ENCODE measurements around the gene GFPT2.

GFPT2 gene

DNA sequence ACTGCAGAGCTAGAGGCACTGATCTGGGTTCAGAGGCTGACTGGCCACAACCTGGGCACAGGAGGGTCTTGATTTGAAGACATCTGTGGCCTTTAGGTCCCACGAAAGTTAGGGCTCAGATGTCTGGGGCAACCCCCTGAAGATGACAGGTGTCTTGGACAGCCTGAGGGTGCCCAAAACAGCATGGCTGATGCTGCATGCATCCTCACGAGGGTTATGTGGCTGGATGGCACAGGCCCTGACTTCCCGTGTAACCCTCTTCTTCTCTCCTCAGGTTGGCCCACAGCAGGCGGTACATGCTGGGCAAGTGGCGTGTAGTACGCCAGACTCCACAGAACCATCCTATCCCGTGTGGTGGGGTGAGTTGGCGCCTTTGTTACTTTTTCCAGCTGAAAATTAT is 29.8 kb upstream of the GFPT2 start:
- Histone ChIP-seq H3K4me3 (ENCODE audit: insufficient read depth in 1 of 2, low read depth in 1 of 2, low read length in 2 of 2) (no peak overlapping the region), H2BK15ac (ENCODE audit: low read depth, poor library complexity, severe bottlenecking) (no peak overlapping the region), H2BK120ac (ENCODE audit: low read depth, low read length) (no peak overlapping the region), H3K4me1 (ENCODE audit: control insufficient read depth, insufficient read depth, low read depth, low read length) (peaks cover 1% of the 10 kb centered on the region), H3K23ac (ENCODE audit: low read length in 2 of 2) (no peak overlapping the region), H3K4me2 (ENCODE audit: low read length, poor library complexity, severe bottlenecking) (no peak overlapping the region), H4K91ac (ENCODE audit: low read length) (no peak overlapping the region), H3K36me3 (ENCODE audit: control insufficient read depth in 1 of 2, insufficient read depth in 2 of 2, low read depth in 1 of 2, low read length in 2 of 2) (no peaks in the 10 kb centered on the region), H2AK5ac (ENCODE audit: low read length, severe bottlenecking) (no peak overlapping the region), H2BK5ac (ENCODE audit: low read depth, low read length, poor library complexity, severe bottlenecking) (no peak overlapping the region), H4K8ac (ENCODE audit: low read length) (no peak overlapping the region), H3K27me3 (ENCODE audit: control insufficient read depth in 1 of 2, insufficient read depth in 1 of 2, low read length in 2 of 2) (peaks cover 5 to 12% of the 10 kb centered on the region in 2 experiments), H3K27ac (ENCODE audit: low read length, poor library complexity, severe bottlenecking) (no peak overlapping the region), H3K79me1 (replicated peaks; ENCODE audit: low read length, poor library complexity, severe bottlenecking) (no peaks in the 10 kb centered on the region), H3K9me3 (ENCODE audit: control insufficient read depth, low read length) (no peaks in the 10 kb centered on the region), H3K18ac (ENCODE audit: low read depth in 1 of 2, low read length in 2 of 2) (no peak overlapping the region), H3K9ac (ENCODE audit: low read length) (no peak overlapping the region), H3K14ac (ENCODE audit: low read length in 2 of 2) (no peak overlapping the region), H2AFZ (ENCODE audit: low read depth, low read length) (no peak overlapping the region), H2BK12ac (ENCODE audit: low read length in 2 of 2) (no peak overlapping the region), H3K4ac (ENCODE audit: low read depth in 1 of 2, low read length in 2 of 2) (no peak overlapping the region)
- WGBS: 87% methylated on average over 8 of the region's 8 CpGs
- no peak for DNase-seq

DNA sequence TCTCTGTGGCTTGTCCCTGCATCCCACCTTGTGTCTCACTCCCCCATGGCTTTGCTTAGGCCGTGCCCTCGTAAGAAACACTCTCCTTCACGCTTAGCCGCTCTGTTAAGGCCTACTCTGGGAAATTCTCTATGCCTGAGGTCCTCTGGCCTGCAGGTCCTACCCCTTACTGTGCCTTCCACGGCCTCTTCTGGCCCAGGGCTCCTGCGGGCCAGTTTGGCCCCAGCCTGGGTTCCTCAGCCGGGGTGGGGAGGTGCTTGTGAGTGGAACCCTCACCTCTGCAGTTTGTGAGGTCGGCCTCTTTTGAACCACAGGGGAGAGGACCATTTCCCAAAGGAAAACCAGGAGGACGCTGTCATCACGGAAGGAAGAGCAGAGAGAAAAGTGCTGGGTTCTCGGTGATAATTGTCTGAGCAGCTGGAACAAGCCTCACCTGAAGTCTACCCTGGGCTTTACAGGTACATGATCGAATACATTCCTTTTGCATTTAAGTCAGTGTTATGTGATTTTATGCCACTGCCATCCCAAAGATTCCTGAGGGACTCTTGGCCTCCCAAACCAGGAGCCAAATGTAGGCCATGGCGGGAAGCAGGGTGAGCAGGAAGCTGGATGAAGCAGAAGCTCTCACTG is 28.8 kb upstream of the GFPT2 start:
- H3K4me3 ChIP-seq (ENCODE audit: insufficient read depth in 1 of 2, low read depth in 1 of 2, low read length in 2 of 2): no peak overlapping the region

GRCh38 chr5:180381428-180381827 is 28.3 kb upstream of the GFPT2 start:
- no peak overlapping the region for H4K8ac ChIP-seq (ENCODE audit: low read length)
- H2AFZ ChIP-seq (ENCODE audit: low read depth, low read length): no peak overlapping the region
- H3K4ac ChIP-seq (ENCODE audit: low read depth in 1 of 2, low read length in 2 of 2): no peak overlapping the region
- H2BK5ac ChIP-seq (ENCODE audit: low read depth, low read length, poor library complexity, severe bottlenecking): no peak overlapping the region
- WGBS: 29% methylated on average over 4 of the region's 4 CpGs
- no peaks in the 10 kb centered on the region for H3K36me3 ChIP-seq (ENCODE audit: control insufficient read depth in 1 of 2, insufficient read depth in 2 of 2, low read depth in 1 of 2, low read length in 2 of 2)
- H3K9me3 ChIP-seq (ENCODE audit: control insufficient read depth, low read length): no peaks in the 10 kb centered on the region
- H3K9ac ChIP-seq (ENCODE audit: low read length): no peak overlapping the region
- no peak overlapping the region for H4K91ac ChIP-seq (ENCODE audit: low read length)
- H3K27ac ChIP-seq (ENCODE audit: low read length, poor library complexity, severe bottlenecking): no peak overlapping the region
- H2BK12ac ChIP-seq (ENCODE audit: low read length in 2 of 2): no peak overlapping the region
- no peak overlapping the region for H3K4me3 ChIP-seq (ENCODE audit: insufficient read depth in 1 of 2, low read depth in 1 of 2, low read length in 2 of 2)
- no peak overlapping the region for H2BK15ac ChIP-seq (ENCODE audit: low read depth, poor library complexity, severe bottlenecking)
- no peak overlapping the region for H3K4me2 ChIP-seq (ENCODE audit: low read length, poor library complexity, severe bottlenecking)
- H2BK120ac ChIP-seq (ENCODE audit: low read depth, low read length): no peak overlapping the region
- no peak overlapping the region for H2AK5ac ChIP-seq (ENCODE audit: low read length, severe bottlenecking)
- H3K79me1 ChIP-seq (replicated peaks; ENCODE audit: low read length, poor library complexity, severe bottlenecking): no peaks in the 10 kb centered on the region
- H3K14ac ChIP-seq (ENCODE audit: low read length in 2 of 2): no peak overlapping the region
- no peak for DNase-seq
- peaks cover 5 to 12% of the 10 kb centered on the region in 2 experiments for H3K27me3 ChIP-seq (ENCODE audit: control insufficient read depth in 1 of 2, insufficient read depth in 1 of 2, low read length in 2 of 2)
- no peak overlapping the region for H3K23ac ChIP-seq (ENCODE audit: low read length in 2 of 2)
- no peak overlapping the region for H3K18ac ChIP-seq (ENCODE audit: low read depth in 1 of 2, low read length in 2 of 2)
- H3K4me1 ChIP-seq (ENCODE audit: control insufficient read depth, insufficient read depth, low read depth, low read length): peaks cover 1% of the 10 kb centered on the region

More for the DNA sequence above, 28.8 kb upstream of the GFPT2 start:
- H2BK5ac ChIP-seq (ENCODE audit: low read depth, low read length, poor library complexity, severe bottlenecking): no peak overlapping the region
- H3K4me1 ChIP-seq (ENCODE audit: control insufficient read depth, insufficient read depth, low read depth, low read length): peaks cover 1% of the 10 kb centered on the region
- H2BK15ac ChIP-seq (ENCODE audit: low read depth, poor library complexity, severe bottlenecking): no peak overlapping the region
- 80% methylated on average over 13 of the region's 13 CpGs for WGBS
- H3K18ac ChIP-seq (ENCODE audit: low read depth in 1 of 2, low read length in 2 of 2): no peak overlapping the region
- peaks cover 5 to 12% of the 10 kb centered on the region in 2 experiments for H3K27me3 ChIP-seq (ENCODE audit: control insufficient read depth in 1 of 2, insufficient read depth in 1 of 2, low read length in 2 of 2)
- no peak overlapping the region for H2BK120ac ChIP-seq (ENCODE audit: low read depth, low read length)
- H3K4ac ChIP-seq (ENCODE audit: low read depth in 1 of 2, low read length in 2 of 2): no peak overlapping the region
- H3K9ac ChIP-seq (ENCODE audit: low read length): no peak overlapping the region
- no peak for DNase-seq
- no peaks in the 10 kb centered on the region for H3K79me1 ChIP-seq (replicated peaks; ENCODE audit: low read length, poor library complexity, severe bottlenecking)
- H4K91ac ChIP-seq (ENCODE audit: low read length): no peak overlapping the region
- H3K36me3 ChIP-seq (ENCODE audit: control insufficient read depth in 1 of 2, insufficient read depth in 2 of 2, low read depth in 1 of 2, low read length in 2 of 2): no peaks in the 10 kb centered on the region
- H2BK12ac ChIP-seq (ENCODE audit: low read length in 2 of 2): no peak overlapping the region
- no peak overlapping the region for H4K8ac ChIP-seq (ENCODE audit: low read length)
- H3K14ac ChIP-seq (ENCODE audit: low read length in 2 of 2): no peak overlapping the region
- H3K23ac ChIP-seq (ENCODE audit: low read length in 2 of 2): no peak overlapping the region
- no peaks in the 10 kb centered on the region for H3K9me3 ChIP-seq (ENCODE audit: control insufficient read depth, low read length)
- no peak overlapping the region for H2AK5ac ChIP-seq (ENCODE audit: low read length, severe bottlenecking)
- H2AFZ ChIP-seq (ENCODE audit: low read depth, low read length): no peak overlapping the region
- H3K27ac ChIP-seq (ENCODE audit: low read length, poor library complexity, severe bottlenecking): no peak overlapping the region
- no peak overlapping the region for H3K4me2 ChIP-seq (ENCODE audit: low read length, poor library complexity, severe bottlenecking)

- Histone ChIP-seq H2BK15ac (ENCODE audit: low read depth, poor library complexity, severe bottlenecking) (no peak overlapping the region), H3K36me3 (ENCODE audit: control insufficient read depth in 1 of 2, insufficient read depth in 2 of 2, low read depth in 1 of 2, low read length in 2 of 2) (no peaks in the 10 kb centered on the region), H2AFZ (ENCODE audit: low read depth, low read length) (no peak overlapping the region), H3K4me3 (ENCODE audit: insufficient read depth in 1 of 2, low read depth in 1 of 2, low read length in 2 of 2) (no peak overlapping the region), H3K27me3 (ENCODE audit: control insufficient read depth in 1 of 2, insufficient read depth in 1 of 2, low read length in 2 of 2) (peaks cover 5 to 14% of the 10 kb centered on the region in 2 experiments), H3K4me2 (ENCODE audit: low read length, poor library complexity, severe bottlenecking) (no peak overlapping the region), H3K4ac (ENCODE audit: low read depth in 1 of 2, low read length in 2 of 2) (no peak overlapping the region), H3K23ac (ENCODE audit: low read length in 2 of 2) (no peak overlapping the region), H4K91ac (ENCODE audit: low read length) (no peak overlapping the region), H2BK5ac (ENCODE audit: low read depth, low read length, poor library complexity, severe bottlenecking) (no peak overlapping the region), H3K4me1 (ENCODE audit: control insufficient read depth, insufficient read depth, low read depth, low read length) (peaks cover 1% of the 10 kb centered on the region), H2BK120ac (ENCODE audit: low read depth, low read length) (no peak overlapping the region), H4K8ac (ENCODE audit: low read length) (no peak overlapping the region), H2AK5ac (ENCODE audit: low read length, severe bottlenecking) (no peak overlapping the region), H3K27ac (ENCODE audit: low read length, poor library complexity, severe bottlenecking) (no peak overlapping the region), H3K9me3 (ENCODE audit: control insufficient read depth, low read length) (no peaks in the 10 kb centered on the region), H3K14ac (ENCODE audit: low read length in 2 of 2) (no peak overlapping the region), H3K79me1 (replicated peaks; ENCODE audit: low read length, poor library complexity, severe bottlenecking) (no peaks in the 10 kb centered on the region), H3K18ac (ENCODE audit: low read depth in 1 of 2, low read length in 2 of 2) (no peak overlapping the region), H2BK12ac (ENCODE audit: low read length in 2 of 2) (no peak overlapping the region), H3K9ac (ENCODE audit: low read length) (no peak overlapping the region)
- DNase-seq: no peak
- 89% methylated on average over 15 of the region's 15 CpGs for WGBS
Observed at GRCh38 chr5:180380856-180381255, 27.7 kb upstream of the GFPT2 start.

Measured in mesenchymal stem cell (in vitro differentiated cells and primary cell).